Islet of Langerhans (tissue), 1 donor: ENCODE data around the gene TMC2.
"Not testable (repeated sequence)": the region's sequence is repeated elsewhere in the genome, so short reads cannot be mapped to it uniquely, and the experiment has no call there.

Source experiments
- FAIRE-seq: peaks from one replicate; lab custom pipeline; 2011; peaks lifted over from hg19 to GRCh38; lab: Jason Lieb, UNC

The TMC2 gene

GRCh38 chr20:2671977-2672376 is 135.6 kb downstream of the TMC2 start:
- FAIRE-seq, result no peak

GRCh38 chr20:2672446-2672845 is 136.1 kb downstream of the TMC2 start:
- no peak for FAIRE-seq

DNA sequence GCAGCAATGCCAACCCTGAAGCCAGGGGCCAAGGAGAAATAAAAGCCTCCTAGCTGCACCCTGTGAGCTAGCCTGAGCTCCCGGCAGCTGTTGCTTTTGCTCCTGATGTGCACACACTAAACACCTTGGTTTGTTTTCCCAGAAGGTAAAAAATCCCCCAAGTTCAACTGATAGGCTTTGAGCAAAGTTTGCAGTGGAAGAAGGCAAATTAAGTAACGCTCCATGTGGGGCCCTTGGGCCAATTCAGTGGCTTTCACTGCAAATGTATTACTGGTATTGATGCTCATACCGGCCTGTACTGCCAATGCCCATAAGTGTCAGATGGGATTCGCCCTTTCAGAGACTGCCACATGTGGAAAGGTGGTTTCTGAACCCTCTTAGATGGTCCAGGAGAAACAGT is 137.1 kb downstream of the TMC2 start:
- FAIRE-seq, result no peak

DNA sequence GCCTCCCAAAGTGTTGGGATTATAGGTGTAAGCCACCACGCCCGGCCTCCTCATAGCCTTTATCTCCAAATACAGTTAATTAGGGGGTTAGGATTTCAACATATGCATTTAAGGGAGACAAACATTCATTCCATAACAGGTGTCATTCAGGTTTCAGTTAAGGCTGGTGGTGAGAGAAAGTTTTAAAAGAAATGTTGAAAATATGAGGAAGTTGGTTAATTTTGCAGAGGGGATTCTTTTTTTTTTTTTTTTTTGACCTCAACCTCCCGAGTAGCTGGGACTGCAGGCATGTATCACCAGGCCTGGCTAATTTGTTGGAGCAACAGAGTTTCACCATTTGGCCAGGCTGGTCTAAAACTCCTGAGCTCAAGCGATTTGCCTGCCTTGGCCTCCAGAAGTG is 143.7 kb downstream of the TMC2 start:
- FAIRE-seq, result no peak

DNA sequence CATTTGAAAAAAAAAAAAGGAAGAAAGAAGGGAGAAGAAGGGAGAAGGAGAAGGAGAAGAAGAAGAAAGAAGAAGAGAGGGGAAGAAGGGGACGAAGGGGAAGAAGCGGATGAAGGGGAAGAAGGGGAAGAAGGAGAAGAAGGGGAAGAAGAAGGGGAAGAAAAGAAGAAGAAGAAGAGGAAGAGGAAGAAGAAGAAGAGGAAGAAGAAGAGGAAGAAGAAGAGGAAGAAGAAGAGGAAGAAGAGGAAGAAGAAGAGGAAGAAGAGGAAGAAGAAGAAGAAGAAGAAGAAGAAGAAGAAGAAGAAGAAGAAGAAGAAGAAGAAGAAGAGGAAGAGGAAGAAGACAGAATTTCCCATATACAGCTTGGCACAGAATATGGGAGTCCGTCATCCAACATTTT is 145.7 kb downstream of the TMC2 start:
- not testable (repeated sequence) for FAIRE-seq

DNA sequence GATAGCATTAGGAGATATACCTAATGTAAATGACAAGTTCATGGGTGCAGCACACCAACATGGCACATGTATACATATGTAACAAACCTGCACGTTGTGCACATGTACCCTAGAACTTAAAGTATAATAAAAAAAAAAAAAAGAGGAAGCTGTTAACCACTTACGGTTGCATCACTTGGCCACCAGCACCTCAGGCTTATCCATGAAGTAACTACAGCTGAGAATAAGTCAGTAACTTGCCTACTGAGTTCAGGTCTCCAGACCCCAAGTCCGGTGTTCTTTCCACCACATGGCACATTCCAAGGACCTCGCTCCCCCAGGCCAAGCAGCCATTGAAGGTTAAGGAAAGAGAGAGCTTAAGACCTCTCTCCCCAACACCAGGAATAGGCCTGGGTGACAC is 148.4 kb downstream of the TMC2 start:
- not testable (repeated sequence) for FAIRE-seq

DNA sequence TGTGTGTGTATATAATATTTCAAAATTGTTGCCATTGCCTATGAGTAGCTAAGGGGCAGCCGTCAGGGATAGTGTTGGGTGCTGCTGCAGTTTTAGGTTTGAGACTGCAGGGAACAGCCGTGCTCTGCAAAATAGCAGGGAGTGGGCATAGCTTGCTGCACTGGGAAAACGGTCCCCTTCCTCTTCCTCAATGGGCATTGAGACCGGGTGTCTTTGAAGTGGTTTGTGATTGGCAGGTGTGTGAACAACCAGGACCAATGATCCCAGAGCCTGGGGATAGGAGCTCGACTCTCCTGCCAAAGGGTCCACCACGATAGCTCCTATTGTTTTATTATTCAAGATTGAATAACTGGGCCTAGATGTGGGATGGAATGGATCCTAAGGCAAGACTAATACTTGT is 151.1 kb downstream of the TMC2 start:
- FAIRE-seq, result no peak

GRCh38 chr20:2688041-2688591 is 151.7 kb downstream of the TMC2 start:
- no peak for FAIRE-seq

DNA sequence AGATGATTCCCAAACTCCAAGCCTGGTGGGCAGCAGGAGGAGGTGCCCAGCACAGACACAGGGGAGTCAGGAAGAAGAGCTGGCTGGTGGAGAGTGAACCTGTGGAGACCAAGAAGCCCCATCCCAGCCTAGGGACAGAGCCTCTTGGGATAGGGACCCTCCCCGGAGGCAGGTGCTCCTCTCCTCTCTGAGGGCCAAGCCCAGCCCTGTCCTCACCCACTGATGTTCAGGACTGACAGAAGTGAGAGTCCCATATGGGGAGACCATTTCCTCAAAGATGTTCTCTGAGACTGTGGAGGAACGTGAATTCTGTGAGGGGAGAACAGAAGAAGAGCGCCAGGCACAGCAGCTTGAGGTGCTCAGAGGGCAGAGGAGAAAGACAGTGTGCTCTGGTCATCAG is 153.8 kb downstream of the TMC2 start:
- FAIRE-seq, result no peak

- no peak for FAIRE-seq
Measured at GRCh38 chr20:2690718-2691117, 154.3 kb downstream of the TMC2 start.

GRCh38 chr20:2691127-2691526 is 154.8 kb downstream of the TMC2 start:
- no peak for FAIRE-seq
